RWPE1 (cell line): Measurements from ENCODE around the gene PADI3.

Experiments used
- CTCF ChIA-PET: fragments of 350-600 bp; sonication (Branson Sonifier 250); formaldehyde crosslinking; extraction: SDS; loops from one replicate; lab custom pipeline; 2021; lab: Yijun Ruan, JAX
- POLR2A ChIA-PET: fragments of 400-600 bp; formaldehyde crosslinking; extraction: SDS; loops from one replicate; lab custom pipeline; 2020; ENCODE audit warnings: antibody characterized with exemption; ENCODE audit not compliant: low non-redundant PET; lab: Yijun Ruan, JAX
- DNase-seq: peaks from one replicate; pipeline ENCODE4 v3.0.0; 2012; ENCODE audit warnings: low spot score
- H3K27ac ChIP-seq: fragments of 450-650 bp; 2 replicates; pipeline ENCODE4 v1.5.1; 2017
- CTCF ChIP-seq: fragments of 450-650 bp; conservative IDR thresholded peaks from 2 replicates; pipeline ENCODE4 v1.5.1; 2017; ENCODE audit warnings: low read depth, mild to moderate bottlenecking

The PADI3 gene

GRCh38 chr1:17272066-17272465, 23.2 kb downstream of the PADI3 start:
- POLR2A ChIA-PET: no interaction called here
- CTCF ChIA-PET: interaction anchor here (0.8 kb wide), 1 partner anchor 146 kb away, joined by 3 read pairs; no protein-coding TSS in a partner anchor
- TF ChIP-seq CTCF: no peak
- DNase-seq: no peak
- H3K27ac ChIP-seq: peak overlapping the region; percentile 57

- CTCF ChIA-PET: no interaction called here
- peak overlapping the region; percentile 57 for H3K27ac ChIP-seq
- no peak for TF ChIP-seq CTCF
- no peak for DNase-seq
- POLR2A ChIA-PET: no interaction called here
Observed at GRCh38 chr1:17272646-17273045, 23.7 kb downstream of the PADI3 start.

- peak overlapping the region; percentile 57 for H3K27ac ChIP-seq
- POLR2A ChIA-PET: no interaction called here
- DNase-seq: no peak
- TF ChIP-seq CTCF: no peak
- CTCF ChIA-PET: no interaction called here
Observed at GRCh38 chr1:17273096-17273495, 24.2 kb downstream of the PADI3 start.

GRCh38 chr1:17274186-17275170, 25.6 kb downstream of the PADI3 start:
- H3K27ac ChIP-seq: peak overlapping the region; percentile 57
- POLR2A ChIA-PET: no interaction called here
- peak; percentile 32 for DNase-seq
- CTCF ChIA-PET: interaction anchor here (0.6 to 0.9 kb wide), 5 partner anchors 38 to 1714 kb away, joined by 3 to 5 read pairs (median 3); no protein-coding TSS in a partner anchor
- TF ChIP-seq CTCF: no peak; the same call in 1 of the 2 replicates

- ChIA-PET POLR2A (no interaction called here), CTCF (interaction anchor here (0.5 to 1.3 kb wide), 7 partner anchors 11 to 1682 kb away, joined by 3 to 6 read pairs (median 3); no protein-coding TSS in a partner anchor)
- peak; percentile 91 for DNase-seq
- peak; percentile 55 for TF ChIP-seq CTCF
- peak overlapping the region; percentile 87 for H3K27ac ChIP-seq
Observed at GRCh38 chr1:17276568-17276967, 27.7 kb downstream of the PADI3 start.

- DNase-seq: no peak
- ChIA-PET POLR2A (no interaction called here), CTCF (interaction anchor here (0.7 to 0.9 kb wide), 2 partner anchors 58 to 368 kb away, joined by 4 read pairs; no protein-coding TSS in a partner anchor)
- no peak for TF ChIP-seq CTCF
- peak overlapping the region; percentile 87 for H3K27ac ChIP-seq
Observed at GRCh38 chr1:17277511-17278159, 28.7 kb downstream of the PADI3 start.
